Measurements from ENCODE around the gene PPEF1. TPM values are rescaled to one million over a fixed set of nuclear protein-coding genes. Genes with fewer than 3 reads are reported as not detected.
A peak's percentile ranks its signal among the peaks of the same experiment; 100 is the strongest.

Gene PPEF1
- total RNA-seq, 1 experiment from 2014 or later = not detected

- in situ Hi-C loops (cut with HindIII; ENCODE audit: low pct_unique_long_range_greater_than_20kb, low sequenced_read_pairs) = no loop called here
- no peak for DNase-seq (ENCODE audit: low read depth)
Measured at GRCh38 chrX:18871161-18871890, 163.9 kb downstream of the PPEF1 start.

DNA sequence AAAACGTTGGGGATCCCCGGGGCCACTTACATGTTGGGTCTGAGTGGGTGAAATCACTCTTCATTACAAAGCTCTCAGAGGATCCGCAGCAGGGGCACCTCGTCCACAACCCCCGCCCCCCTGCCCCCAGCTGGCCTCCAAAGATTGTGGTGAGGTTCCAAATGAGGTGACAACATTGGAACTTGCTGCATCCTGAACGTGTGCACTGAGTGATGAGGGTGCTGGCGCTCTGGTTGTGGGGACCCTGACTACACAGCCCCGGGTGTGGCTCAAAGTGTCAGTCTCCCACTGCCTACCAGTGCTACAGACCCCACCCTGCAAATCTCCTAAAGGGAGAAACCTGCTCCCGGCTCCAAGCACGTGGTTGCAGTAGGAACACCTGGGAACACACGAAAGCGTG lies 164.5 kb downstream of the PPEF1 start:
- in situ Hi-C loops (cut with HindIII; ENCODE audit: low pct_unique_long_range_greater_than_20kb, low sequenced_read_pairs) = no loop called here
- DNase-seq (ENCODE audit: low read depth) = no peak

- DNase-seq (ENCODE audit: low read depth) = no peak
- in situ Hi-C loops (cut with HindIII; ENCODE audit: low pct_unique_long_range_greater_than_20kb, low sequenced_read_pairs) = no loop called here
Measured at GRCh38 chrX:18872621-18873020, 165.2 kb downstream of the PPEF1 start.

DNA sequence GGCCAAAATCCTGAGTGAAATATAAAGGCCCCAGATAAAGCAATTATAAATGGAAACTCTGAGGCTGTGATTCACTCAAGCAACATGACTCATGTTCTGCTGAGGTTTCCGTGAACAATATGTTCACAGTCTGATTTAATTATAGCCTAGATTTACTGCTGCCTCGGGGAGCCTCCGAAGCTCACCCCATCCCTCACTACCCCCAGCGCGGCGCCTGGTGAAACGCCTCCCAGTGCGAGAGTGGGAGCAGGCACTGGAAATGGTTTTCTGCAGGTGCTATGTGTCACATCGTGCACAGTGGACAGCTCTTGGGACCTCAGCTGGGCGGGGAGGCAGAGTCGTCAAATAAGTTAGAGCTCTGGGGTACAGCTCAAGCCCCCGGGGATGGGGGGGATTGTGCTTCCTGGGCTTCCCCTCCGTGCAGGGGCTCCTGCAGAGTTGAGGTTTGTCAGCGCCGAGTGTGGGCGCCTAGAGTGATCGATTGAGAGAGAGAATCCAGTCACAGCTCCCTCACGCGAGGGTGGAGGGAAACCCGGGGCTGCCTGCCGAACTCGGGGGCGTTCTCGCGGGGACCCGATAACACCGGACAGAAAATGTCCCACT lies 165.8 kb downstream of the PPEF1 start:
- in situ Hi-C loops (cut with HindIII; ENCODE audit: low pct_unique_long_range_greater_than_20kb, low sequenced_read_pairs) = no loop called here
- DNase-seq (ENCODE audit: low read depth) = peak; percentile 21

DNA sequence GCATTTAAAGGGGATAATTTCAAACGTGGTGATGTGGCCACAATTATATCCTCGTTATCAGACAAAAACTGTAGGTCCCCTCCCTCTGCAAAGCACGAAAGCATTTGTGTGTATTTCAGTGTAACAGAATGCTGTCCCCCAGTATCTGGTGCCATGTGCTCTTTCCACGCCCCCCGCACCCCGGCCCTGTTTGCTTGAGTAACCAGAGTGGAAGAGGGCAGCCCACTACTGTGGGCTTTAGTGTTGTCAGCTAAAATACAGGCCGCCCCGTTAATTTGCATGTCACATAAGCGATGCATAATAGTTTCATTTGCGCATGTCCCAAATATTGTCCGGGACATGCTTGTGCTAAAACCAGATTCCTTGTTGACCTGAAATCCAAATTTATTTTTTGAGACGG lies 166.4 kb downstream of the PPEF1 start:
- in situ Hi-C loops (cut with HindIII; ENCODE audit: low pct_unique_long_range_greater_than_20kb, low sequenced_read_pairs) = no loop called here

GRCh38 chrX:18874560-18875255 lies 167.3 kb downstream of the PPEF1 start:
- in situ Hi-C loops (cut with HindIII; ENCODE audit: low pct_unique_long_range_greater_than_20kb, low sequenced_read_pairs) = no loop called here
- no peak for DNase-seq (ENCODE audit: low read depth)

More for the DNA sequence above, 166.4 kb downstream of the PPEF1 start:
- DNase-seq (ENCODE audit: low read depth) = no peak

- DNase-seq (ENCODE audit: low read depth) = no peak
- in situ Hi-C loops (cut with HindIII; ENCODE audit: low pct_unique_long_range_greater_than_20kb, low sequenced_read_pairs) = no loop called here
Measured at GRCh38 chrX:18875256-18875878, 167.9 kb downstream of the PPEF1 start.

- DNase-seq (ENCODE audit: low read depth) = no peak
- in situ Hi-C loops (cut with HindIII; ENCODE audit: low pct_unique_long_range_greater_than_20kb, low sequenced_read_pairs) = no loop called here
Measured at GRCh38 chrX:18877469-18877868, 170.0 kb downstream of the PPEF1 start.

Other genes starting within 250 kb of the PPEF1 start
- not detected in 2 replicates for gene RS1, start 35.5 kb upstream of the PPEF1 start, total RNA-seq (2014; rRNA removed; shearing (Covaris generic); ENCODE audit: low replicate concordance)

All from Caki2 (cell line).